HUES48 (cell line): Measurements from ENCODE around the gene TRIO.

Source experiments
- H3K27ac ChIP-seq: one replicate; pipeline ENCODE4 v1.7.0; 2013; ENCODE audit warnings: low read depth, low read length, inconsistent platforms
- H3K27me3 ChIP-seq: 2 replicates; pipeline ENCODE4 v1.6.1; 2013; ENCODE audit warnings: mild to moderate bottlenecking, low read length; ENCODE audit not compliant: control insufficient read depth, insufficient read depth
- H3K36me3 ChIP-seq: 2 replicates; pipeline ENCODE4 v1.6.1; 2013; ENCODE audit warnings: low read length; ENCODE audit not compliant: control insufficient read depth, insufficient read depth
- H3K4me1 ChIP-seq: 2 replicates; pipeline ENCODE4 v1.6.1; 2013; ENCODE audit warnings: mild to moderate bottlenecking, low read length; ENCODE audit not compliant: control insufficient read depth, insufficient read depth
- H3K4me3 ChIP-seq: 2 replicates; pipeline ENCODE4 v1.5.1; 2013; ENCODE audit warnings: mild to moderate bottlenecking, low read depth, low read length
- H3K9ac ChIP-seq: 2 replicates; pipeline ENCODE4 v1.6.1; 2013; ENCODE audit warnings: mild to moderate bottlenecking, low read depth, low read length, moderate library complexity
- H3K9me3 ChIP-seq: 2 replicates; pipeline ENCODE4 v1.6.1; 2013; ENCODE audit warnings: low read length; ENCODE audit not compliant: control insufficient read depth, insufficient read depth

TRIO gene

DNA sequence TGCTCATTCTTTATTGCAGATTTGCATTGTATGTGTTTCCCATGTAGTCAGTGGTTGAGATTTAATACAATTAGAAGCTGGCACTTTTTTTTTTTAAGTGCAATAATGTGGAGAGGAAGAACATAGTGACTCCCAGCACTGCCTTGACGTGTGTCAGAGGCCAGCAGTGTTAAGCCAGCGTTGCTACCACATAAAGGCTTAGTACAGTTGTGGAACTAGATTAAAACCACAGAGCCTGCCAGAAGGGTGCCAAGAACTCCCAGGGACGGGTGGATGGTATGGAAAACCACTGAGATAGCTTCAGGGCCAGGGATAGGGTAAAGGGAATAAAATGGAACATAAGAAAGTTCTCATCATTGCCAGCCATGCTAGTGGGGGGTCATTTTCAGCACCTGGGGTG is 142.9 kb downstream of the TRIO start:
- Histone ChIP-seq H3K27me3 (no peaks in the 10 kb centered on the region), H3K9me3 (no peaks in the 10 kb centered on the region), H3K4me1 (peaks cover 14% of the 10 kb centered on the region), H3K4me3 (no peak overlapping the region), H3K27ac (no peak overlapping the region), H3K36me3 (peaks cover 36% of the 10 kb centered on the region), H3K9ac (no peak overlapping the region)

DNA sequence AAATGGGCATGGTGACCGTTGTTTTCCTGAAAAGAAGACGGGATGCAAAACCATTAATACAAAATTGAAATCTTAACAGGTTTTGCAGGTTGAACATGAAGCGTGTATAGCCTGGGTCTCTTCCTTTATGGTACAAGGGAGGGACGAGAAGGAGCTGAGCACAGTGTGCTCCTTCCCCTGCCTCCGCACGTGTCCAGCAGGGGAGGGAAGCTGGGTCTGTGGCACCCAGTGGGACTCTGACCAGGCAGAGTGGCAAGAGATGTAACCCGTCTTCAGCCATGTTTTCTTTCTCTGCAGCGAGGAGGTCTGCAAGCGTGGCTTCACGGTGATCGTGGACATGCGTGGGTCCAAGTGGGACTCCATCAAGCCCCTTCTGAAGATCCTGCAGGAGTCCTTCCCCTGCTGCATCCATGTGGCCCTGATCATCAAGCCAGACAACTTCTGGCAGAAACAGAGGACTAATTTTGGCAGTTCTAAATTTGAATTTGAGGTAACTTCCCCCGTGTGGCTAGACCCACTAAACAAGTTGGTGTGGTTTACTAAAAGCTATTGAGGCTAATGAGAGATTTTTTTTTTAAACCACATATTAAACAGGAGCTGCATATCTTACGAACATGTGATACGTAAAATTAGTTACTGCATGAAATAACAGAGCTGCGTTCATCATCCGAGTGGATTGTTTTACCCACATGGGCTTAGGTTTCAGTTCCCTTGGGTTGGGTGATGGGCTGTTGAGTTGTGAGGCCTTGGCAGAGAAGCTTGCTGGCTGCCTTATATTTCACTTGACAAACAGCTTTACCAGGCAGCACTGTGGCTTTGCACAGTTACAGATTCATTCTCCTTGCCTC is 143.7 kb downstream of the TRIO start:
- Histone ChIP-seq H3K9ac (no peak overlapping the region), H3K36me3 (peaks cover 37% of the 10 kb centered on the region), H3K4me3 (no peak overlapping the region), H3K27ac (no peak overlapping the region), H3K27me3 (no peaks in the 10 kb centered on the region), H3K4me1 (peaks cover 14% of the 10 kb centered on the region), H3K9me3 (no peaks in the 10 kb centered on the region)

DNA sequence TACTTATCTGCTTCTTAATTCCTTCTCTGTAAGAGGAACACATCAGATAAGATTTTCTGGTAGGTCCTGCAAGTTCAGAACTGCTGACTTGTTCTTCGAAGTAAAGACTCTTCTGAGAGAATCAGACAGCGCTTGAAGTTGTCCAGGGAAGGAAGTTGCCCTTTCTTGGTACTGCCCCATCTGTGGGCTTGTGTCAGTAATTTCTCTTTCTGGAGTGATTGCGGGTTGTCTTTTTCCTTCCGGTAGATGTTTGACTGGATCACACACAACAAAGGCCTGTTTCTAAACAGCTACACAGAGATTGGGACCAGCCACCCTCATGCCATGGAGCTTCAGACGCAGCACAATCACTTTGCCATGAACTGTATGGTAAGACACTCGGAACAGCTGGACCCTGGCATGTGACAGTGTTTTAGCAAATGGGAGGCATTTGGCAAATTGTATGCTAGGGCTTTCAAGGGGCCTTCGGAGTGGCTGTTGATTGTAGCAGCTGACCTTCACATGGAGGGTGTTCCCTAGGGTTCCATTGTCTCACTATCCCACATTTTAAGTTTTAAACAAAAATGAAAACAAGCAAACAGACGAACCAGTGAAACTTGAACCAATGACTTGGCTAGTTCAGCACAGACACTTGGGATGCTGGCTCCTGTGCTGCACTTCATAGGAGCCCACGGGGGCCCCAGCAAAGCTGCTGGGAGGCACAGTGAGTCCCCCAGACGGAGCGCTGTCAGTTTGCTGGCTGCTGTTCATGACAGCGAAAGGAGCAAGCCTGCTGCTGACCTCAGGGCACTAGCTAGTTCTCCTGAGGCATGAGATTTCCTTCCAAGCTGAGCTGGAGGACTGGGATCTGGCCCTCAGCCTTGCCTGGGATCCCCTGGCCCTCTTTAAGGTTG is 149.9 kb downstream of the TRIO start:
- no peak overlapping the region for H3K27ac ChIP-seq

DNA sequence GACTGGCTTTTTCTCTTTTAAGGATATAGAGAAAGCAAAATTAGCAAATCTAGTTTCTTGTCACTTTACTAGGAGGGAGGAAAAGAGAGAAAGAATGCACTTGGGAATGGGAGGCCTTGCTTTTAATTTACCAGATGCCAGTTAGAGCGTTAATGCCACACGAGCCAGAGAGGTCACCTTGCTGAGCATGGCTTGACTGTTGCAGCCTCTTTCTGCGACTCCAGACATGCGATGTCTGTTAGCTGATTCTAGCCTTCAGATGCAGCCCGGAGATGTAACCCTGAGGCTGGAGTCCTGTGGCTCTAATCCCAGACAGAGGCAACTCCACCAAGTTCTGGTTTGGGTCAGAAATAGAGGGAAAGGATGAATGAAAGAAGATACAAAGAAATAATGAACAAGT is 152.5 kb downstream of the TRIO start:
- H3K9ac ChIP-seq = no peak overlapping the region
- H3K27me3 ChIP-seq = no peaks in the 10 kb centered on the region
- no peaks in the 10 kb centered on the region for H3K9me3 ChIP-seq
- H3K4me3 ChIP-seq = no peak overlapping the region
- H3K36me3 ChIP-seq = peaks cover 81% of the 10 kb centered on the region
- no peaks in the 10 kb centered on the region for H3K4me1 ChIP-seq
- no peak overlapping the region for H3K27ac ChIP-seq

More for the DNA sequence above, 149.9 kb downstream of the TRIO start:
- no peaks in the 10 kb centered on the region for H3K9me3 ChIP-seq
- no peak overlapping the region for H3K9ac ChIP-seq
- H3K36me3 ChIP-seq = peaks cover 69% of the 10 kb centered on the region
- no peaks in the 10 kb centered on the region for H3K4me1 ChIP-seq
- H3K27me3 ChIP-seq = no peaks in the 10 kb centered on the region
- no peak overlapping the region for H3K4me3 ChIP-seq

DNA sequence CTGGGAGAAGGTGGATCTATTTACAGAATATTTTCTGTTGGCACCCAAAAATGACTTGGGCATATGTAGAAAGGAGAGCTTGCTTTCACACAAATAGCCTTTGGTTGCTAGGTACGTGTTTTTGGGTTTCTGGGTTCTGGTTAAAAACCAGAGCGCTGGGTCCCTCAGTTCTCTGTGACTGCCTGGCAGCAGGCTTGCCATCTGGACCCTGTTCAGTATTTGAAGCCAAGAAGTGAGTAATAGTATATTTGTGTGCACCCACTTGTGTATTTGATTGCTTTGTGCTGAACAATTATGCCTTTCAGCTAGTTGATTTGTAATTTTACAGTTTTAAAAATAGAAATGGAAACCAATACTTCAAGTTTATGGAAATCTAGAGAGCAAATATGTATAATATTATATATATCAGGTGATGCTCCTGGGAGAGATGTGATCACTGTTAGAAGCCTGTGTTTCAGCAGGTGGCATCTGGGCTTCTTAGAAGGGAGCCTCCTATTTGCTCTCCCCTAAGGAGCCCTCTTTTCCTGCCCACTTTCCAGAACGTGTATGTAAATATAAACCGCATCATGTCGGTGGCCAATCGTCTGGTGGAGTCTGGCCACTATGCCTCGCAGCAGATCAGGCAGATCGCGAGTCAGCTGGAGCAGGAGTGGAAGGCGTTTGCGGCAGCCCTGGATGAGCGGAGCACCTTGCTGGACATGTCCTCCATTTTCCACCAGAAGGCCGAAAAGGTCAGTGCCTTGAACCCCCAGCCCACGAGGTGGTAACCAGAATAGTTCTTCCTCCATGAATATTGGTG is 153.6 kb downstream of the TRIO start:
- no peak overlapping the region for H3K4me3 ChIP-seq
- H3K4me1 ChIP-seq = no peaks in the 10 kb centered on the region
- peaks cover 80% of the 10 kb centered on the region for H3K36me3 ChIP-seq
- no peaks in the 10 kb centered on the region for H3K9me3 ChIP-seq
- H3K27ac ChIP-seq = no peak overlapping the region
- no peaks in the 10 kb centered on the region for H3K27me3 ChIP-seq
- no peak overlapping the region for H3K9ac ChIP-seq

DNA sequence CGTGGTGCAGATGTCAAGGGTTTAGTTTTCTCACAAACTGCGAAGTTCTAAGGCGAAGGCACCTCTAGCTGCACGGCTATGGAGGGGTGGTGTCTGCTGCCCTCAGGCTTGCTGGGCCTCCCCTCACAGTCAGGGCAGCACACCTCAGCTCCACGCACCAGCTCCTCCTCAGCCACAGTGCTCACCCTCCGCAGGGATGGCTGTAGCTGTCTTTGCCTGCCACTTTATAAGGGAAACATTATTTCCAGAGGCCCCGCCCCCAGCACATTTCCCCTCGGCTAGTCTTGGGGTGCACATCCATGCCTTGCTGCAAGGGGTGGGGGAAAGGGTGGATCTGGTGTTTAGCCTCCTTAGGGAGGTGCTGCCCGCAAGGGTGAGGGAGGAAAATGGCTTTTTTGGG is 154.6 kb downstream of the TRIO start:
- no peak overlapping the region for H3K9ac ChIP-seq
- no peaks in the 10 kb centered on the region for H3K9me3 ChIP-seq
- H3K4me3 ChIP-seq = no peak overlapping the region
- H3K36me3 ChIP-seq = peaks cover 79% of the 10 kb centered on the region
- no peak overlapping the region for H3K27ac ChIP-seq
- H3K27me3 ChIP-seq = no peaks in the 10 kb centered on the region
- H3K4me1 ChIP-seq = no peaks in the 10 kb centered on the region

DNA sequence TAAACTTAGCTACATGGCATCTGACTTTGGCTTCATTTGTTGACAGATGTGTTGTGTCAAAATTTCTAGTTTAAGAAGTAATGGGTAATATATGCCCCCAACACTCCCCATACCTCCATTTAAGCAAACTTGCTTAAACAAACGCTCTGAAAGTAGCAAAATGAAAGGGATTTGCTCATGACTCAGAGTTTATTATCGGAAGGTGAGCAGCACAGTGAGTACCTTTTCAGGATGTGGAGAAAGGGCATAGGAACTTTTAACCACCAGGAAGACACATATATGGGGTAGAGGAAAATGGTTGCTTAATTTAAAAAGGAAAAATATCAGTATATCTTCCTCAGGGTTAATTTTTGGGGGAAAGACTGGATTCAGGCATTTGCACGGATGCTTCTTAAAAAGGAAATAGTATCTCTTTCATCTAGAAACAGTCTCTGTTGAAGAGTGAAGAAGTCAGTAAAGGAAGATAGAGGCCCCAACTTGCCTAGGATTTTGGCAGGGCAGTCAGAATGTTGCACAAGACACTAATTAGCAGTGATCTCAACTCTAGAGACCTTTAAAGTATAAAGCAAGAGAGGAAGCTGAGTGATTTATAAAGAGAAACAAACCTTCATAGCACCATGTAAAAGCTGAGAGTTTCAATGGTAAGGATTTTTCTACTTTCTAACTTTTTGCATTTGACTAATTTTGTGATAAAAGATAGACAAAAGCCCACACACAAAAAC is 155.1 kb downstream of the TRIO start:
- Histone ChIP-seq H3K9me3 (no peaks in the 10 kb centered on the region), H3K27me3 (no peaks in the 10 kb centered on the region), H3K4me1 (no peaks in the 10 kb centered on the region), H3K9ac (no peak overlapping the region), H3K4me3 (no peak overlapping the region), H3K36me3 (peaks cover 74% of the 10 kb centered on the region), H3K27ac (no peak overlapping the region)

DNA sequence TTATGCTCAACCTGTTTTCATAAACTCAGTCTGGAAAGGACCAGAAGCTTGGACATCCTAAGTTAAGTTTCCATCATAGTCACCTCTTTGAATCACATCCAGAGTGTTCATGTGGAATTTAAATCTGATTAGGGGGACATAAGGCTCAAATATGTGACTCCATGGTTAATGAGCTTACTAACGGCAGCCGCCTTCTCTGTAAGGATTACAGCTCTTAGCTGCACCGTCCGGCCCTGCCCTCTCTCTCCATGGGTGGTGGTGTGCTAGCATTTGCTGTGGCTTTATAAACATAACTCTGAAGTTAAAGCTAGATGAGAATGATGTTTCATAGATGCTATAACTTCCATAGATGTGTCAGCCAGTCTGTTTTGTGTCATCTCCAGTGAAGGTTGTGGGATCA is 156.5 kb downstream of the TRIO start:
- no peak overlapping the region for H3K27ac ChIP-seq
- H3K36me3 ChIP-seq = peaks cover 74% of the 10 kb centered on the region
- H3K27me3 ChIP-seq = no peaks in the 10 kb centered on the region
- no peak overlapping the region for H3K4me3 ChIP-seq
- H3K9me3 ChIP-seq = no peaks in the 10 kb centered on the region
- H3K9ac ChIP-seq = no peak overlapping the region
- no peaks in the 10 kb centered on the region for H3K4me1 ChIP-seq

DNA sequence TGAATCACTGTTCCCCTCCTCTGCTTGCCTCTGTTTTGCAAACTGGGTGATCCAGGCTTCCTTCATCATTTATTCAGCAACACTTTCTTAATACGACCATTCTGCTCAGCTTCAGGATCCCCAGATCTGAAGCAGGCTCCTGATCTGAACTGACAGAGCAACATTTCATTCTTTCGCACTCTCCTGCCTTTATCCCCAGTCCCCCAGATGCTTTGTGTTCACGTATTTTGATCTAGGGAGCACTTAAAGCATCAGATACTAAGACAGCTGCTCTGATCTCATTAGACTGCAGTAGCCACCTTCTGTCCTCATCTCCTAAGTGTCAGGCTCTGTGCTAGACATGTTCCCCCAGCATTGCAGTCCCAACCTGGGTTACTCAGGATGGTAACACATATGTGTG is 158.0 kb downstream of the TRIO start:
- peaks cover 77% of the 10 kb centered on the region for H3K36me3 ChIP-seq

DNA sequence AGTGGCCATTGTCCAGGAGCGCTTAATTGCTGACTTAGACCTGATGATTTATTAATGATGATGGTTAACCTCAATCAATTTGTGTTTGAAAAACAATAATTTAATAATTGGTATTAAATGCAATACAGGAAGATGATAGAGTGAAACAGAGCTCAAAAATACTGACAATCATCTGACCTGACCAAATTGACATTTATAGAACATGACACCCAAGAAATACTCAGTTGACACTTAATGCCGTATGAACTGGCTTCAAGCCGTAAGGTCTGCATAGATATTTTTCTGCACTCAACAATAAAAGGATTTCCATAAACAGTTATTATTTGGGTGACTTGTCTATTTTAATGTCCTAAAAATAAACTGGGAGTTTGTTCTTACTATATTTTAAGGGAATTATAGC is 159.2 kb downstream of the TRIO start:
- Histone ChIP-seq H3K4me3 (no peak overlapping the region), H3K9me3 (no peaks in the 10 kb centered on the region), H3K9ac (no peak overlapping the region), H3K27me3 (no peaks in the 10 kb centered on the region), H3K4me1 (no peaks in the 10 kb centered on the region), H3K36me3 (peaks cover 73% of the 10 kb centered on the region), H3K27ac (no peak overlapping the region)

More for the DNA sequence above, 158.0 kb downstream of the TRIO start:
- Histone ChIP-seq H3K4me3 (no peak overlapping the region), H3K27ac (no peak overlapping the region), H3K4me1 (no peaks in the 10 kb centered on the region), H3K9ac (no peak overlapping the region), H3K9me3 (no peaks in the 10 kb centered on the region), H3K27me3 (no peaks in the 10 kb centered on the region)
